Vagina (tissue), 2 donors: ENCODE data around the gene STEAP4. TPM values are rescaled to one million over a fixed set of nuclear protein-coding genes. Genes with fewer than 3 reads are reported as not detected.

ENCODE experiments used
- DNase-seq, 2 donors: peaks; one replicate each; pipeline ENCODE4 v3.0.0-alpha.2; 2017; ENCODE audit errors: extremely low spot score in 2 of 2
- H3K27ac ChIP-seq: fragments of 200-600 bp; sonication (generic); one replicate; pipeline ENCODE4 v1.5.1; 2019
- H3K27me3 ChIP-seq: fragments of 200-600 bp; sonication (generic); one replicate; pipeline ENCODE4 v1.5.1; 2019
- H3K36me3 ChIP-seq, 2 donors: fragments of 200-600 bp; sonication (generic); one replicate each; pipeline ENCODE4 v1.5.1; 2017 to 2019
- H3K4me1 ChIP-seq: fragments of 200-600 bp; sonication (generic); one replicate; pipeline ENCODE4 v1.5.1; 2019
- H3K4me3 ChIP-seq, 2 donors: fragments of 200-600 bp; sonication (generic); 1 replicate in 1 of 2; 2 replicates in 1 of 2; pipeline ENCODE4 v1.5.1; 2016 to 2019
- H3K9me3 ChIP-seq: fragments of 200-600 bp; sonication (generic); one replicate; pipeline ENCODE4 v1.5.1; 2019
- CTCF ChIP-seq, 3 experiments: fragments of 450-650 bp in 2 of 3; fragments of 200-600 bp in 1 of 3; sonication (generic) in 1 of 3; IDR thresholded peaks; one replicate each; pipeline ENCODE4 v1.5.1; 2017 to 2019; ENCODE audit warnings: antibody characterized with exemption in 3 of 3, mild to moderate bottlenecking in 2 of 3, moderate library complexity in 2 of 3
- POLR2A ChIP-seq, 2 donors: fragments of 450-650 bp; IDR thresholded peaks; one replicate each; pipeline ENCODE4 v1.6.1; 2017; ENCODE audit warnings: antibody characterized with exemption in 2 of 2, mild to moderate bottlenecking in 2 of 2, moderate library complexity in 2 of 2
- POLR2AphosphoS5 ChIP-seq, 2 donors: sonication (generic); formaldehyde crosslinking; IDR thresholded peaks; one replicate each; pipeline ENCODE4 v1.9.0; 2017; ENCODE audit warnings: antibody characterized with exemption in 2 of 2, mild to moderate bottlenecking in 2 of 2, low read depth in 1 of 2; ENCODE audit not compliant: insufficient read depth in 1 of 2
- intact Hi-C: fragments of 100-400 bp; cut with DNase I; formaldehyde crosslinking; loops from one replicate; pipeline ENCODE4 v1.15.1; 2023
- total RNA-seq: library from RNA; depleted of rRNA; stranded (reverse); fragments of >200 nt; gene quantifications from one replicate; pipeline ENCODE4 v1.2.3, GENCODE V29; 2016

STEAP4 gene
- total RNA-seq, 1 donor from 2014 or later, result 41.7 TPM

DNA sequence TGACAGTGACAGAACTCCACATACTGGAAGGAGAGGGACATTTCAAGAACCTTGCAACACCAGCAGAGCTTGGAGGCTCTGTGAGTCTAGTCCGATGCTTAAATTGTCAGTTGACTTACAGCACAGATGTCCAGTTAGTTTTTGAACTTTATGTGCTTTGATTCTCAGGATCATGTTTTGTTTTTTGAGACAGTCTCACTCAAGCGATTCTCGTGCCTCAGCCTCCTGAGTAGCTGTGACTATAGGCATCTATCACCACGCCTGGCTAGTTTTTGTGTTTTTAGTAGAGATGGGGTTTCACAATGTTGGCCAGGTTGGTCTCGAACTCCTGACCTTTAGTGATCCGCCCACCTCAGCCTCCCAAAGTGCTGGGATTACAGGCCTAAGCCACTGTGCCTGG lies 31.8 kb upstream of the STEAP4 start:
- Histone ChIP-seq H3K27ac (no peak overlapping the region), H3K36me3 (no peaks in the 10 kb centered on the region), H3K27me3 (no peaks in the 10 kb centered on the region), H3K4me3 (no peak overlapping the region), H3K4me1 (no peaks in the 10 kb centered on the region), H3K9me3 (no peaks in the 10 kb centered on the region)
- no peak for TF ChIP-seq CTCF (IDR thresholded peaks at IDR 0.05)
- no peak for TF ChIP-seq POLR2AphosphoS5 (IDR thresholded peaks at IDR 0.05; ENCODE audit: insufficient read depth in 1 of 2, low read depth in 1 of 2)
- TF ChIP-seq POLR2A (IDR thresholded peaks at IDR 0.05), result no peak
- intact Hi-C loops, result no loop called here
- no peak for DNase-seq

- Histone ChIP-seq H3K27me3 (no peaks in the 10 kb centered on the region), H3K36me3 (no peaks in the 10 kb centered on the region), H3K4me1 (no peaks in the 10 kb centered on the region), H3K27ac (no peak overlapping the region), H3K4me3 (no peak overlapping the region), H3K9me3 (no peaks in the 10 kb centered on the region)
- intact Hi-C loops, result no loop called here
- TF ChIP-seq POLR2A (IDR thresholded peaks at IDR 0.05) (no peak), POLR2AphosphoS5 (IDR thresholded peaks at IDR 0.05; ENCODE audit: insufficient read depth in 1 of 2, low read depth in 1 of 2) (no peak), CTCF (IDR thresholded peaks at IDR 0.05) (no peak)
- DNase-seq, result no peak
Observed at GRCh38 chr7:88337572-88337971, 30.9 kb upstream of the STEAP4 start.

DNA sequence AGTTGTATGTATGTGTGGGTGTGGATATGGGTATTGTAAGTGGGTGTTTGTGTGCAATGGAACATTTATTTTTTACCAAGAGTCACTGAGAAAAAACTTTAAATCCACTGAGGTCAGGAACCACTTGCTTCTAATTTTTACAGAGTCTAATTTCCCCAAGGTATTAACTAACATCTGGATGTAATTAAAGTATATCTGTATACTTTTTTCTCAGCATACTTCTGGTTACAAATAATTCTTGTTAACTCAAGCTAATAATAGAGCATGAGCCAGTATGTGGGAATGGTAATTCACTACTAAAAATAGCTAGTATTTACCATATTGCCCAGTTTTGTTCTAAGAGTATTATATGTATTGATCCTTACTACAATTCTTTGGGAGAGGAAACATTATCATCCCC lies 24.6 kb upstream of the STEAP4 start:
- intact Hi-C loops, result no loop called here

DNA sequence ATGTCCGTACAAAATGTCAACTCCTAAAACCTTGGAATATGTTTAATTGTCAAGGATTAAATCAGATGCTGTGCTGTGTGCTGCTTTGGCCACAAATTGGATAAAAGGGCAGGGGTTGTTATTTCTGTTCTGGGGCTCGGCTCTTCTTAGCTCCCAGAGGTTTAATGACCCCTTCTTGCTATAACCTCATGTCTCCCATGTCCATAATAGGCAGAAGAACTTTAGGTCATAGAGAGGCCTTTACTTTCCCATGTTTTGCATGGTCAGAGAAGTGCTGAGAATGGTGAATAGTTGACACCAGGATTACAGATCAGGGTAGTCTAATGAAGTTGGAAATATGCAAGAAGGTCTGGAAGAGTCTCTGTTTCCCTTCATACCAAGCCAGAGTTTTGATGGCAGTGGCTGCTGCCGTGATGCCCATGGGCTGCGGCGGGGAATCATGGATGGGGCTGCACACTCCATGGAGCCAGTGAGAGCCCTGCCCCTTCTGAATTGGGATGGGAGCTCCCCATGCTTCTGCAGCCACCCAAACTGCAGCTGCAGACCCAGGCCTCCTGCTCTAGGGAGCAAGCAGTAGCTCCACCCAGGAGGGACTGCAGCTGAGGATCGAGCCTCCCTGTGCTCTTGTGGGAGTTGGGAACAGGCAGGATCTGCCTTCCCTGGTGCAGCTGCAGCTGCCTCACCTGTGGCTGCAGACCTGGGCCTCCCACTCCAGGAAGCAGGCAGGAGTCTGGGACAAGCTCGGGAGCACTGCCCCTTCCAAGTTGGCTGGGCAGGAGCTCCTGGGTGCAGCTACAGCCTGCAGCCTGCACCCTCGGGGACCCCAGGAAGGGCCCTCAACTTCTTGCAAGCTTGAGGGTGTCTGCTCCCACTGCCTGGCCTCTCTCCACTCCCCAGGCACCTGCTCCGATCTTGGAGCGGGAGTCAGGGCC lies 23.1 kb upstream of the STEAP4 start:
- intact Hi-C loops, result no loop called here
- no peaks in the 10 kb centered on the region for H3K36me3 ChIP-seq
- TF ChIP-seq POLR2A (IDR thresholded peaks at IDR 0.05), result no peak
- no peak for TF ChIP-seq CTCF (IDR thresholded peaks at IDR 0.05)
- TF ChIP-seq POLR2AphosphoS5 (IDR thresholded peaks at IDR 0.05; ENCODE audit: insufficient read depth in 1 of 2, low read depth in 1 of 2), result no peak
- no peaks in the 10 kb centered on the region for H3K9me3 ChIP-seq
- H3K27ac ChIP-seq, result peak overlapping the region; percentile 53
- no peaks in the 10 kb centered on the region for H3K27me3 ChIP-seq
- no peaks in the 10 kb centered on the region for H3K4me1 ChIP-seq
- DNase-seq, result no peak
- no peak overlapping the region for H3K4me3 ChIP-seq

More for the DNA sequence above, 24.6 kb upstream of the STEAP4 start:
- H3K27me3 ChIP-seq, result no peaks in the 10 kb centered on the region
- no peak overlapping the region for H3K27ac ChIP-seq
- H3K36me3 ChIP-seq, result no peaks in the 10 kb centered on the region
- no peak for TF ChIP-seq CTCF (IDR thresholded peaks at IDR 0.05)
- TF ChIP-seq POLR2A (IDR thresholded peaks at IDR 0.05), result no peak
- no peak for TF ChIP-seq POLR2AphosphoS5 (IDR thresholded peaks at IDR 0.05; ENCODE audit: insufficient read depth in 1 of 2, low read depth in 1 of 2)
- no peaks in the 10 kb centered on the region for H3K4me1 ChIP-seq
- H3K4me3 ChIP-seq, result no peak overlapping the region
- no peaks in the 10 kb centered on the region for H3K9me3 ChIP-seq
- no peak for DNase-seq

DNA sequence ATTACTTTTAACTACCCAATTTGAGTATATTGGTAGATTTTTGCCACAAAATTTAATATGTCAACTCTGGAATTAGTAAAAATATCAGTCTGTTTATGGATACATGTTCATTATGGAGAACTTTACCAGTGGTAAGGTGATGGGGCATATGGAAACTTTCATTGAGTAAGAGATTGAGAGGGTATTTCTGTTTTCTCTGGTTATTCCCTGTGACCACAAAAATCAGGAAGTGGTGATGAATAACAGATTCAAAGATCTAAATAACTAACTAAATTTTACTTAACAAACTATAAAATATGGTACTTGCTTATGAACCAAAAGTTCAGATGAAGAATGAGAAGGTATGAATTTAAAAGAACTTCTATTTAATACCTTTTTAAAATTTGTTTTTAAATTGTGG lies 22.1 kb upstream of the STEAP4 start:
- intact Hi-C loops, result no loop called here
- Histone ChIP-seq H3K9me3 (no peaks in the 10 kb centered on the region), H3K27ac (no peak overlapping the region), H3K4me1 (no peaks in the 10 kb centered on the region), H3K27me3 (no peaks in the 10 kb centered on the region), H3K4me3 (no peak overlapping the region), H3K36me3 (no peaks in the 10 kb centered on the region)
- TF ChIP-seq POLR2A (IDR thresholded peaks at IDR 0.05) (no peak), POLR2AphosphoS5 (IDR thresholded peaks at IDR 0.05; ENCODE audit: insufficient read depth in 1 of 2, low read depth in 1 of 2) (no peak), CTCF (IDR thresholded peaks at IDR 0.05) (no peak)
- DNase-seq, result no peak
